ENCODE results near the gene MS4A1. TPM values are rescaled to one million over a fixed set of nuclear protein-coding genes. Genes with fewer than 3 reads are reported as not detected.

MS4A1 gene
- total and polyA plus RNA-seq, 7 donors: 0.09 to 1.9 (median 0.48) TPM; not detected in 1

- ATAC-seq (no peak), DNase-seq (no peak)
- intact Hi-C loops (cut with DNase I): no loop called here
- no peaks in the 10 kb centered on the region for H3K36me3 ChIP-seq (ENCODE audit: insufficient read depth in 1 of 2, low read depth in 1 of 2)
- H3K4me3 ChIP-seq: no peak overlapping the region
- no peaks in the 10 kb centered on the region for H3K27me3 ChIP-seq (ENCODE audit: insufficient read depth in 3 of 3, low read length in 2 of 3)
- no peaks in the 10 kb centered on the region for H3K4me1 ChIP-seq
- TF ChIP-seq CTCF (IDR thresholded peaks at IDR 0.05): no peak
- H3K9me3 ChIP-seq: no peaks in the 10 kb centered on the region
- H3K27ac ChIP-seq: no peak overlapping the region
These were observed 1.4 kb upstream of the MS4A1 start for GRCh38 chr11:60454212-60454611.

- intact Hi-C loops (cut with DNase I): no loop called here
- no peak for TF ChIP-seq CTCF (IDR thresholded peaks at IDR 0.05)
- ATAC-seq: no peak
- H3K9me3 ChIP-seq: no peaks in the 10 kb centered on the region
- H3K4me1 ChIP-seq: no peaks in the 10 kb centered on the region
- no peak for DNase-seq
- no peak overlapping the region for H3K4me3 ChIP-seq
- H3K27me3 ChIP-seq (ENCODE audit: insufficient read depth in 3 of 3, low read length in 2 of 3): no peaks in the 10 kb centered on the region
- no peaks in the 10 kb centered on the region for H3K36me3 ChIP-seq (ENCODE audit: insufficient read depth in 1 of 2, low read depth in 1 of 2)
- no peak overlapping the region for H3K27ac ChIP-seq
- WGBS, 3 donors: 60 to 76% (median 68%) methylated on average over 3 of the region's 3 CpGs
These were observed 1.9 kb downstream of the MS4A1 start for GRCh38 chr11:60457576-60457975.

- no peak for DNase-seq
- WGBS, 3 donors: 96 to 100% (median 97%) methylated on average over 1 of the region's 1 CpG
- intact Hi-C loops (cut with DNase I): no loop called here
- Histone ChIP-seq H3K9me3 (no peaks in the 10 kb centered on the region), H3K36me3 (ENCODE audit: insufficient read depth in 1 of 2, low read depth in 1 of 2) (no peaks in the 10 kb centered on the region), H3K27ac (no peak overlapping the region), H3K4me1 (no peaks in the 10 kb centered on the region), H3K27me3 (ENCODE audit: insufficient read depth in 3 of 3, low read length in 2 of 3) (no peaks in the 10 kb centered on the region), H3K4me3 (no peak overlapping the region)
- no peak for ATAC-seq
- no peak for TF ChIP-seq CTCF (IDR thresholded peaks at IDR 0.05)
These were observed 3.7 kb downstream of the MS4A1 start for GRCh38 chr11:60459345-60459744.

- no peak for DNase-seq
- H3K4me3 ChIP-seq: no peak overlapping the region
These were observed 13.2 kb downstream of the MS4A1 start for GRCh38 chr11:60468829-60469228.

More at GRCh38 chr11:60468829-60469228, 13.2 kb downstream of the MS4A1 start:
- ATAC-seq: no peak
- Histone ChIP-seq H3K36me3 (ENCODE audit: insufficient read depth in 1 of 2, low read depth in 1 of 2) (no peaks in the 10 kb centered on the region), H3K9me3 (no peaks in the 10 kb centered on the region), H3K4me1 (no peaks in the 10 kb centered on the region), H3K27ac (no peak overlapping the region), H3K27me3 (ENCODE audit: insufficient read depth in 3 of 3, low read length in 2 of 3) (no peaks in the 10 kb centered on the region)
- WGBS, 3 donors: 55 to 64% (median 63%) methylated on average over 2 of the region's 2 CpGs
- TF ChIP-seq CTCF (IDR thresholded peaks at IDR 0.05): no peak
- intact Hi-C loops (cut with DNase I): no loop called here
